B cell (primary cell): ENCODE results near the gene EDNRA. TPM values are rescaled to one million over a fixed set of nuclear protein-coding genes. Genes with fewer than 3 reads are reported as not detected.

Experiments
- ATAC-seq: fragments of 200-7000 bp; cut with Tn5 transposase; one replicate; pipeline ENCODE4 v1.10.0; 2021; ENCODE audit warnings: low read depth, mild to moderate bottlenecking, moderate number of reproducible peaks, moderate library complexity
- CTCF ChIA-PET: fragments of 350-600 bp; sonication (Branson Sonifier 250); formaldehyde crosslinking; loops from one replicate; lab custom pipeline; 2021; ENCODE audit warnings: antibody characterized with exemption, inconsistent platforms; lab: Charles Lee
- POLR2A ChIA-PET: fragments of 350-600 bp; sonication (Branson Sonifier 250); formaldehyde crosslinking; loops from one replicate; lab custom pipeline; 2021; ENCODE audit warnings: antibody characterized with exemption; lab: Charles Lee
- DNase-seq: peaks from one replicate; pipeline ENCODE4 v3.0.0; 2013
- H2AFZ ChIP-seq: 2 replicates; pipeline ENCODE4 v1.6.1; 2012; ENCODE audit warnings: mild to moderate bottlenecking, low read depth, low read length; ENCODE audit not compliant: insufficient read depth, poor library complexity, severe bottlenecking
- H3K27ac ChIP-seq, 2 donors: 1 replicate in 1 of 2; 2 replicates in 1 of 2; pipeline ENCODE4 v1.5.1; 2012 to 2013; ENCODE audit warnings: low read length in 2 of 2, mild to moderate bottlenecking in 2 of 2, moderate library complexity in 1 of 2
- H3K27me3 ChIP-seq, 4 experiments: fragments of 200-600 bp in 1 of 4; sonication (generic) in 1 of 4; replicated peaks in 1 of 4; 1 replicate in 2 of 4; 2 replicates in 2 of 4; pipeline versions ENCODE4 v1.6.1 to v1.7.0; 2013 to 2016; ENCODE audit warnings: low read length in 3 of 4, mild to moderate bottlenecking in 2 of 4, mixed read lengths in 1 of 4, moderate library complexity in 1 of 4; ENCODE audit not compliant: insufficient read depth in 4 of 4, control insufficient read depth in 3 of 4; ENCODE audit errors: control extremely low read depth in 1 of 4
- H3K36me3 ChIP-seq, 2 experiments: replicated peaks in 1 of 2; 1 replicate in 1 of 2; 2 replicates in 1 of 2; pipeline versions ENCODE4 v1.6.1 to v1.7.1; 2013; ENCODE audit warnings: low read length in 1 of 2; ENCODE audit not compliant: insufficient read depth in 2 of 2, control insufficient read depth in 1 of 2; ENCODE audit errors: control extremely low read depth in 1 of 2, extremely low read depth in 1 of 2
- H3K4me1 ChIP-seq, 2 donors: fragments of 200-600 bp in 1 of 2; sonication (generic) in 1 of 2; 1 replicate in 1 of 2; 2 replicates in 1 of 2; pipeline versions ENCODE4 v1.5.1 to v1.6.1; 2013 to 2017; ENCODE audit warnings: low read length in 2 of 2; ENCODE audit not compliant: control insufficient read depth in 2 of 2, insufficient read depth in 2 of 2
- H3K4me2 ChIP-seq: replicated peaks from 2 replicates; pipeline ENCODE3; 2012; ENCODE audit warnings: mild to moderate bottlenecking, low read depth, low read length; ENCODE audit not compliant: poor library complexity, severe bottlenecking
- H3K4me3 ChIP-seq, 5 experiments: fragments of 200-600 bp in 1 of 5; sonication (generic) in 1 of 5; 1 replicate in 3 of 5; 2 replicates in 2 of 5; pipeline versions ENCODE4 v1.5.1 to v1.7.0; 2011 to 2016; ENCODE audit warnings: low read length in 4 of 5, mild to moderate bottlenecking in 4 of 5, low read depth in 2 of 5, control low read depth in 1 of 5, moderate library complexity in 1 of 5; ENCODE audit not compliant: insufficient read depth in 1 of 5; ENCODE audit errors: control extremely low read depth in 1 of 5, extremely low read depth in 1 of 5
- H3K79me2 ChIP-seq: fragments of 200-600 bp; sonication (generic); one replicate; pipeline ENCODE4 v1.6.0; 2016; ENCODE audit warnings: low read length; ENCODE audit not compliant: control insufficient read depth, insufficient read depth
- H3K9ac ChIP-seq: fragments of 200-600 bp; sonication (generic); 2 replicates; pipeline ENCODE4 v1.6.1; 2017; ENCODE audit warnings: mild to moderate bottlenecking, low read length, moderate library complexity
- H3K9me3 ChIP-seq, 3 donors: one replicate each; pipeline versions ENCODE4 v1.6.1 to v1.7.1; 2013; ENCODE audit warnings: low read length in 2 of 3; ENCODE audit not compliant: control insufficient read depth in 2 of 3, insufficient read depth in 1 of 3; ENCODE audit errors: control extremely low read depth in 1 of 3
- H4K20me1 ChIP-seq: 2 replicates; pipeline ENCODE4 v1.6.0; 2012; ENCODE audit warnings: mild to moderate bottlenecking, low read length; ENCODE audit not compliant: insufficient read depth, control insufficient read depth, poor library complexity, severe bottlenecking
- H3K27ac Mint-ChIP-seq: one replicate; pipeline ENCODE4 v1.8.0; 2021; ENCODE audit warnings: mixed read lengths
- H3K27me3 Mint-ChIP-seq: one replicate; pipeline ENCODE4 v1.8.0; 2021; ENCODE audit warnings: mixed read lengths
- H3K4me1 Mint-ChIP-seq: one replicate; pipeline ENCODE4 v1.8.0; 2021; ENCODE audit warnings: mixed read lengths
- H3K4me3 Mint-ChIP-seq: one replicate; pipeline ENCODE4 v1.8.0; 2021; ENCODE audit warnings: mixed read lengths
- H3K9me3 Mint-ChIP-seq: one replicate; pipeline ENCODE4 v1.8.0; 2022; ENCODE audit warnings: mixed read lengths; ENCODE audit not compliant: insufficient read depth
- EZH2 ChIP-seq: IDR thresholded peaks from 2 replicates; pipeline ENCODE4 v1.6.1; 2012; ENCODE audit warnings: borderline replicate concordance, low read depth, mild to moderate bottlenecking, moderate library complexity, low read length; ENCODE audit not compliant: insufficient read depth, poor library complexity, severe bottlenecking
- WGBS: methylation state at CpG from one replicate; pipeline ENCODE4 v1.1.5; 2013; ENCODE audit warnings: missing lambda C conversion rate; ENCODE audit not compliant: insufficient coverage; 5-methylcytosine and 5-hydroxymethylcytosine counted together
- intact Hi-C: fragments of 100-400 bp; cut with micrococcal nuclease; formaldehyde crosslinking; loops from one replicate; pipeline ENCODE4 v1.10.0; 2022
- polyA plus RNA-seq: library from polyadenylated mRNA; depleted of rRNA; stranded (reverse); fragments of >200 nt; gene quantifications from 2 replicates; pipeline ENCODE4 v1.2.3, GENCODE V29; 2012
- total RNA-seq, 2 donors: library from RNA; stranded (reverse); fragments of 120-200 nt in 1 of 2; gene quantifications; 1 replicate in 1 of 2; 2 replicates in 1 of 2; pipeline versions ENCODE4 v1.2.3 to v1.2.4, GENCODE V29; 2013 to 2022
- TF ChIP-seq, protein P1 (sequence below): fragments of 200-600 bp; IDR thresholded peaks from one replicate; pipeline ENCODE4 v1.8.0; 2022; ENCODE audit warnings: antibody characterized with exemption, mild to moderate bottlenecking

Gene EDNRA
- total and polyA plus RNA-seq, 2 donors (not counting 1 experiment from before 2014, with no cell fraction given) = not detected

DNA sequence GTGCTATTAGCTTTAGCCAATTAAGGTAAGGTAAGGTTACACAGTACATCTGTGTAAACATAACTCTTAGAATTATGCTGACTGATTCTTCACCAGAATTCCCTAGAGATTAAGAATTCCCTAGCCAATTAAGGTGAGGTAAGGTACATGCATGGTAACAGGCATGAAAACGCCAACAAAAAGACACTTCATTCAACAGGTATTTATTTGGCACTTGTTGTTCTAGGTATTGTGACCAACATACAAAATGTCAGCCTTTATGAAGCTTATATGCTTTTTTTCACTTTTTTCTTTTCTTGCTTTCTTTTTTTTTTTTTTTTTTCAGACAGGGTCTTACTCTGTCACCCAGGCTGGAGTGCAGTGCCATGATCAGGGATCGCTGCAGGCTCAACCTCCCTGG, 47.2 kb downstream of the EDNRA start:
- ChIA-PET CTCF (interaction anchor here (1.0 kb wide), 1 partner anchor 337 kb away, joined by 3 read pairs; no protein-coding TSS in a partner anchor), POLR2A (no interaction called here)
- Mint-ChIP-seq H3K4me1 (no peaks in the 10 kb centered on the region), H3K27me3 (no peaks in the 10 kb centered on the region), H3K4me3 (no peak overlapping the region), H3K27ac (no peak overlapping the region), H3K9me3 (no peaks in the 10 kb centered on the region)
- H3K4me3 ChIP-seq = no peak overlapping the region
- no peak overlapping the region for H3K9ac ChIP-seq
- H3K36me3 ChIP-seq = no peaks in the 10 kb centered on the region
- WGBS = 100% methylated on average over 1 of the region's 2 CpGs
- no peaks in the 10 kb centered on the region for H4K20me1 ChIP-seq
- intact Hi-C loops = no loop called here
- no peak for TF ChIP-seq EZH2
- TF ChIP-seq, protein P1, sequence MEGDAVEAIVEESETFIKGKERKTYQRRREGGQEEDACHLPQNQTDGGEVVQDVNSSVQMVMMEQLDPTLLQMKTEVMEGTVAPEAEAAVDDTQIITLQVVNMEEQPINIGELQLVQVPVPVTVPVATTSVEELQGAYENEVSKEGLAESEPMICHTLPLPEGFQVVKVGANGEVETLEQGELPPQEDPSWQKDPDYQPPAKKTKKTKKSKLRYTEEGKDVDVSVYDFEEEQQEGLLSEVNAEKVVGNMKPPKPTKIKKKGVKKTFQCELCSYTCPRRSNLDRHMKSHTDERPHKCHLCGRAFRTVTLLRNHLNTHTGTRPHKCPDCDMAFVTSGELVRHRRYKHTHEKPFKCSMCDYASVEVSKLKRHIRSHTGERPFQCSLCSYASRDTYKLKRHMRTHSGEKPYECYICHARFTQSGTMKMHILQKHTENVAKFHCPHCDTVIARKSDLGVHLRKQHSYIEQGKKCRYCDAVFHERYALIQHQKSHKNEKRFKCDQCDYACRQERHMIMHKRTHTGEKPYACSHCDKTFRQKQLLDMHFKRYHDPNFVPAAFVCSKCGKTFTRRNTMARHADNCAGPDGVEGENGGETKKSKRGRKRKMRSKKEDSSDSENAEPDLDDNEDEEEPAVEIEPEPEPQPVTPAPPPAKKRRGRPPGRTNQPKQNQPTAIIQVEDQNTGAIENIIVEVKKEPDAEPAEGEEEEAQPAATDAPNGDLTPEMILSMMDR = no peak
- no peaks in the 10 kb centered on the region for H3K4me1 ChIP-seq
- no peaks in the 10 kb centered on the region for H3K79me2 ChIP-seq
- DNase-seq = no peak
- no peak overlapping the region for H3K4me2 ChIP-seq
- ATAC-seq = no peak
- no peak overlapping the region for H2AFZ ChIP-seq
- H3K9me3 ChIP-seq = no peaks in the 10 kb centered on the region
- peaks cover 0 to 6% (median 0%) of the 10 kb centered on the region in 4 experiments for H3K27me3 ChIP-seq
- H3K27ac ChIP-seq = no peak overlapping the region

DNA sequence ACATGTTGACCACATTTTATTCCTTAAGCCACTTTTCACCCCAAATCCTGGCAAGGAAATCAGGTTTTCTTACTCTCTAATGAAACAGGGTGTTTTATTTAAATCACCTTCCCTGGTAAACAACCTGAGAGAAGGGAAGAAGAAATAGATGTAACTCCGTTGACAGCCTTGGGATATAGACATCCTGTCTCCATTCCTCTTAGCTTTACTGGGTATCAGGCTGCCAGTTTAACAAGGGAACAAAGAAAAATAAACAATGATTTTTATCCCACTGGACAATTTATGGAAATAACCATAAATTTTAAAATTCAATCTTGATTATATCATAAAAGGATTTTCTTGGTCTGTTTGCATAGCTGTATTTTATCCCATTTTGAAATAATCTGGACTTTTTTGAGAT, 49.2 kb downstream of the EDNRA start:
- no peaks in the 10 kb centered on the region for H3K36me3 ChIP-seq
- H3K27me3 Mint-ChIP-seq = no peaks in the 10 kb centered on the region
- ATAC-seq = no peak
- no peak overlapping the region for H3K9ac ChIP-seq
- intact Hi-C loops = no loop called here
- no peaks in the 10 kb centered on the region for H3K9me3 ChIP-seq
- H3K4me1 Mint-ChIP-seq = no peaks in the 10 kb centered on the region
- DNase-seq = no peak
- no CpG with 5 or more reads among the region's 1 CpG for WGBS
- ChIA-PET CTCF (no interaction called here), POLR2A (no interaction called here)
- H3K9me3 Mint-ChIP-seq = no peaks in the 10 kb centered on the region
- no peaks in the 10 kb centered on the region for H3K79me2 ChIP-seq
- H2AFZ ChIP-seq = no peak overlapping the region
- H3K4me1 ChIP-seq = no peaks in the 10 kb centered on the region
- H3K27me3 ChIP-seq = peaks cover 0 to 6% (median 0%) of the 10 kb centered on the region in 4 experiments
- H4K20me1 ChIP-seq = no peaks in the 10 kb centered on the region
- no peak overlapping the region for H3K4me2 ChIP-seq
- no peak overlapping the region for H3K27ac ChIP-seq
- no peak overlapping the region for H3K4me3 Mint-ChIP-seq
- no peak overlapping the region for H3K27ac Mint-ChIP-seq
- H3K4me3 ChIP-seq = no peak overlapping the region
- TF ChIP-seq, protein P1 = no peak
- no peak for TF ChIP-seq EZH2
